ENCODE measurements around the gene RPS28. TPM values are rescaled to one million over a fixed set of nuclear protein-coding genes. Genes with fewer than 3 reads are reported as not detected.
A peak's percentile ranks its signal among the peaks of the same experiment; 100 is the strongest.
"Not testable (repeated sequence)": the region's sequence is repeated elsewhere in the genome, so short reads cannot be mapped to it uniquely, and the experiment has no call there.

Gene RPS28
- total RNA-seq, 6 experiments from 2014 or later = 1,135 to 1,536 (median 1,376) TPM

- no peak for TF ChIP-seq CTCF (IDR thresholded peaks at IDR 0.05)
- no peak overlapping the region for H3K4me3 Mint-ChIP-seq
- no peak overlapping the region for H3K27ac Mint-ChIP-seq
- no peak for DNase-seq
- no peaks in the 10 kb centered on the region for H3K36me3 Mint-ChIP-seq (ENCODE audit: low read depth)
- H3K27me3 Mint-ChIP-seq (ENCODE audit: insufficient read depth) = peaks cover 32% of the 10 kb centered on the region
- H3K9me3 Mint-ChIP-seq = no peaks in the 10 kb centered on the region
- no peaks in the 10 kb centered on the region for H3K4me1 Mint-ChIP-seq (ENCODE audit: low read depth)
These were observed 16.4 kb downstream of the RPS28 start for GRCh38 chr19:8337728-8338127.

GRCh38 chr19:8338835-8339234, 17.5 kb downstream of the RPS28 start:
- Mint-ChIP-seq H3K27ac (no peak overlapping the region), H3K4me3 (no peak overlapping the region), H3K27me3 (ENCODE audit: insufficient read depth) (peaks cover 36% of the 10 kb centered on the region)

GRCh38 chr19:8340341-8341096, 19.2 kb downstream of the RPS28 start:
- DNase-seq = no peak
- H3K27me3 Mint-ChIP-seq (ENCODE audit: insufficient read depth) = peaks cover 36% of the 10 kb centered on the region
- H3K4me1 Mint-ChIP-seq (ENCODE audit: low read depth) = no peaks in the 10 kb centered on the region
- H3K9me3 Mint-ChIP-seq = no peaks in the 10 kb centered on the region
- no peaks in the 10 kb centered on the region for H3K36me3 Mint-ChIP-seq (ENCODE audit: low read depth)
- no peak overlapping the region for H3K27ac Mint-ChIP-seq
- peak; percentile 16; the same call in 1 of the 2 replicates for TF ChIP-seq CTCF (IDR thresholded peaks at IDR 0.05)
- no peak overlapping the region for H3K4me3 Mint-ChIP-seq

More at GRCh38 chr19:8338835-8339234, 17.5 kb downstream of the RPS28 start:
- H3K4me1 Mint-ChIP-seq (ENCODE audit: low read depth) = no peaks in the 10 kb centered on the region
- H3K9me3 Mint-ChIP-seq = no peaks in the 10 kb centered on the region
- H3K36me3 Mint-ChIP-seq (ENCODE audit: low read depth) = no peaks in the 10 kb centered on the region
- no peak for DNase-seq
- TF ChIP-seq CTCF (IDR thresholded peaks at IDR 0.05) = no peak

- H3K9me3 Mint-ChIP-seq; H3K36me3 Mint-ChIP-seq (ENCODE audit: low read depth); DNase-seq; H3K4me3 Mint-ChIP-seq; H3K27ac Mint-ChIP-seq; H3K4me1 Mint-ChIP-seq (ENCODE audit: low read depth): not testable (repeated sequence)
- H3K27me3 Mint-ChIP-seq (ENCODE audit: insufficient read depth) = peaks cover 30% of the 10 kb centered on the region
These were observed 20.2 kb downstream of the RPS28 start for GRCh38 chr19:8341504-8341903.

GRCh38 chr19:8342316-8342683, 21.0 kb downstream of the RPS28 start:
- H3K27me3 Mint-ChIP-seq (ENCODE audit: insufficient read depth) = peaks cover 27% of the 10 kb centered on the region
- no peaks in the 10 kb centered on the region for H3K4me1 Mint-ChIP-seq (ENCODE audit: low read depth)
- no peak for DNase-seq

More at GRCh38 chr19:8342316-8342683, 21.0 kb downstream of the RPS28 start:
- H3K4me3 Mint-ChIP-seq = no peak overlapping the region
- H3K9me3 Mint-ChIP-seq = no peaks in the 10 kb centered on the region
- TF ChIP-seq CTCF (IDR thresholded peaks at IDR 0.05) = no peak
- no peak overlapping the region for H3K27ac Mint-ChIP-seq
- H3K36me3 Mint-ChIP-seq (ENCODE audit: low read depth) = no peaks in the 10 kb centered on the region

Measured in HFFc6 (cell line).